ENCODE results near the gene CNNM2.
"Not testable (repeated sequence)": the region's sequence is repeated elsewhere in the genome, so short reads cannot be mapped to it uniquely, and the experiment has no call there.

Gene CNNM2

DNA sequence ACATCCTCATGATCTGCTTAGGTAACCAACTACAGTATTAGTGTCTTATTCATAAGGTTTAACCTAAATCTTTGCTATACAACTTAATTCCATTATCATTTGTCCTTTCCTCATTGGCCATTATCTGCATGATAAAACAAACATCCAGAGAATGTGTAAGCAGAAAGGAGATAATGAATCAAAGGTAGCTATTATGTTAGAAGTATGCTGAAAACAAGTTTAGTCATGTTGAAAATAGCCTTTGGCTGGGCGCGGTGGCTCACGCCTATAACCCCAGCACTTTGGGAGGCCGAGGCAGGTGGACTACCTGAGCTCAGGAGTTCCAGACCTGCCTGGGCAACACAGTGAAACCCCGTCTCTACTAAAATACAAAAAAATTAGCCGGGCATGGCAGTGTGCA, 196.8 kb downstream of the CNNM2 start:
- no peak for DNase-seq (ENCODE audit: insufficient read length, low spot score)
- no peak for FAIRE-seq
- no peak for TF ChIP-seq POLR2A (IDR thresholded peaks at IDR 0.05; ENCODE audit: low read depth, low read length)

DNA sequence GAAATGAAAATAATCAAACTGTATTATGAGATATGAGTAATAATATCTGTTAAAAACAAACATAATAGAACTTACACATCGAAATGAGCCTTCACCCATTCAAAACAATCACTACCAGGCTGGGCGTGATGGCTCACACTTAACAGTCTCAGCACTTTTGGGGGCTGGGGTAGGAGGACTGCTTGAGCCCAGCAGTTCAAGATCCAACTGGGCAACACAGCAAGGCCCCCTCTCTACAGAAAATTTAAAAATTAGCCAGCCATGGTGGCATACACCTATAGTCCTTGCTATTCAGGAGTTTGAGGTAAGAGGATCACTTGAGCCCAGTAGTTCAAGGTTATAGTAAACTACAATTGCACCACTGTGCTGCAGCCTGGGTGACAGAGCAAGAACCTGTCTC, 199.2 kb downstream of the CNNM2 start:
- no peak for TF ChIP-seq POLR2A (IDR thresholded peaks at IDR 0.05; ENCODE audit: low read depth, low read length)
- no peak for FAIRE-seq
- DNase-seq (ENCODE audit: insufficient read length, low spot score), result no peak

DNA sequence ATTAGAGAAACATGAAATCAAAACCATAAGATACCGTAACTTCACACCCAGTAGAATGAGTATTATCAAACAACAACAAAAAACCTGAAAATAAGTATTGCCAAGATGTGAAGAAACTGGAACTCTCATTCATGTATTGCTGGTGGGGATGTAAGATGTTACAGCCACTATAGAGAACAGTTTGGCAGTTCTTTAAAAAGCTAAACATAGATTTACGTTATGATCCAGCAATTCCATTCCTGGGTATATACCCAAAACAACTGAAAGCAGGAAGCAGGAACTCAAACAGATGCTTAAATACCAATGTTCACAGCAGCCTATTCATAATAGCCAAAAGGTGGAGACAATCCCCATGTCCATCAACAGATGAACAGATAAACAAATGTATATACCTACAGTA, 202.5 kb downstream of the CNNM2 start:
- DNase-seq (ENCODE audit: insufficient read length, low spot score) (no peak), FAIRE-seq (no peak)
- no peak for TF ChIP-seq POLR2A (IDR thresholded peaks at IDR 0.05; ENCODE audit: low read depth, low read length)

DNA sequence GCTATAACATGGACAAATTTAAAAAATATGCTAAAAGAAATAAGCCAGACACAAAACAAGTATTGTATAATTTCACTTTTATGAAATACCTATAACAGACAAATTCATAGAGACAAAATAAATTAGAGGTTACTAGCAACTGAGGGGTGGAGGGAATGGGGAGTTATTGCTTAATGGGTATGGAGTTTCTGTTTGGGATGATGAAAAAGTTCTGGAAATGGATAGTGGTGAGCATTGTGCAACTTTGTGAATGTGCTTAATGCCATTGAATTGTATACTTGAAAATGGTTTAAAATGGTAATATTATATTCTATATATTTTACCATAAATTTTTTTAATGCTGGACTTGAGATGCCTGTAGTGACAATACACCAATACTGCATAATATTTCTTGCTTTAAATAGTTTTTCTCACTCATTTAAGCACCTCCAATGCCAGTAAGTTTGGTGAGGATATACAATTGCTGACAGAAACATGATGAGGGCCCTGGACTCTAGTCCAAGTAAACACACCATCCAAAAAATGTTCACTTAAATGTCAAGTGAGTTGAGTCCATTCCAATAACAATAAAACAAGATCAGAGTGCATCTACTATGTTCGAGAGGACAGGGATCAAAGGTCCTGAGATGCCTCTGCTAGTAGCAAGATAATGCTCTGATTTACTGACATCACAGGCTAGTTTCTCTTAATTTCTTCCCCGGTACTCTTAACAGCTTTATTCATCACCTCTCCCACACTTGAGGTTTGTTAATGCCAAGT, 203.1 kb downstream of the CNNM2 start:
- FAIRE-seq (no peak), DNase-seq (ENCODE audit: insufficient read length, low spot score) (no peak)
- TF ChIP-seq POLR2A (IDR thresholded peaks at IDR 0.05; ENCODE audit: low read depth, low read length), result no peak

DNA sequence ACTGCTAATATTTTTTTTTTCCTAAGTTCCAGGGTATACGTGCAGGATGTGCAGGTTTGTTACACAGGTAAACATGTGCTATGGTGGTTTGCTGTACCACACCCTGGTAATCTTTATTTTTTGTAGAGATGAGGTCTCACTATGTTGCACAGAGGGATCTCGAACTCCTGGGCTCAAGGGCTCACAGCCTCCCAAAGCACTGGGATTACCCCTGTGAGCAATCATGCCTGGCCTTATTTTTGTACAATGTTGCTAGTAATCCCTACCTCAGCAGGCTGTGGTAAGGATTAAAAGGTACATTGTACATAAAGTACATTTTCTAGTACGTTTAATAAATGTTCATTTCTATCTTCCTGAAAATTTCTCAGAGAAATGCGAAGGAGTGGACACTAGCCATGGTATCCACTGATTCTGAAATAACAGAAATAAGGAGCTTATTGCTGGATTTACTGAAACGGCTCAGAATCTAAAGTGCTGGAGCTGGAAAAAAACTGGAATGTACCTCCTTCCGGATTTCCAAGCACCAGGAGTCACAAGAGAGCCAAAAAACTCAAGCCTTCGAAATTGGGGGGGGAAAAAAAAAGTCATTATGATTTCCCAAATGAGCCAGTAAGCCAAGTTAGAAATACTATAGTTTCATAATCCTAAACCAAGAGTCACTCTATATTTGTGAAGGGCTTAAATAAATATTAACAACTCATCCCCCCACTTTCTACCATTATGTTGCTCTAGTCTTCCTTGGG, 205.4 kb downstream of the CNNM2 start:
- DNase-seq (ENCODE audit: insufficient read length, low spot score) (no peak), FAIRE-seq (no peak)
- TF ChIP-seq POLR2A (IDR thresholded peaks at IDR 0.05; ENCODE audit: low read depth, low read length), result no peak

DNA sequence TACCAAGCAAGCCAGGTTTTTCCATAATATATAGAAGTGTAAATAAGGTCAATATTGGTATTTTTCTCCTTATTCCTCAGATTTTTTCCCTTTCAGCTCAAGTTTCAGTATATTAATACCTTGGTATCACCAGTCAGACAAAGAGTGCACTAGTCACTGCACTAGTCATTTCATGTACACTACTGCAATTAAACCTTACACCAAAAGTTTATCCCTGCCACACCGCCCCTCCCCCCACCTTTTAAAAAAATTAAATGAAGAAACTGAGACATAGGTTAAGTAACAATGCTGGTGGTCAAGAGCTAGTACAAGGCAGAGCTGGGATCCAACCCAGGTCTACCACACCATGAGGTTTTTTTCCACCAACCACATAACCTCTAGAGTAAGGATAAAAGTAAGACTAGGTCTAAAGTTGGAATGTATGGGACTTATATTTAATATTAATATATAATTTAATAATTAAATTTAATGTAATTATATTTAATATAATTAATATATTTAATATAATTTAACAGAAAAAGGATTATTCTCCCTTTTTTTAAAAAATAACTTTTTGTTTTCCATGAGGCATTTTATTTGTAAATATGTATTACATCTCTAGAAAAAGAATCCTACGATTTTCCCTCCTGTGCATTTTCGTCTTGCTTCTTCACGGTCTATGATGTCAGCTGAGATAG, 206.5 kb downstream of the CNNM2 start:
- TF ChIP-seq POLR2A (IDR thresholded peaks at IDR 0.05; ENCODE audit: low read depth, low read length), result no peak
- DNase-seq (ENCODE audit: insufficient read length, low spot score), result no peak
- FAIRE-seq, result no peak

DNA sequence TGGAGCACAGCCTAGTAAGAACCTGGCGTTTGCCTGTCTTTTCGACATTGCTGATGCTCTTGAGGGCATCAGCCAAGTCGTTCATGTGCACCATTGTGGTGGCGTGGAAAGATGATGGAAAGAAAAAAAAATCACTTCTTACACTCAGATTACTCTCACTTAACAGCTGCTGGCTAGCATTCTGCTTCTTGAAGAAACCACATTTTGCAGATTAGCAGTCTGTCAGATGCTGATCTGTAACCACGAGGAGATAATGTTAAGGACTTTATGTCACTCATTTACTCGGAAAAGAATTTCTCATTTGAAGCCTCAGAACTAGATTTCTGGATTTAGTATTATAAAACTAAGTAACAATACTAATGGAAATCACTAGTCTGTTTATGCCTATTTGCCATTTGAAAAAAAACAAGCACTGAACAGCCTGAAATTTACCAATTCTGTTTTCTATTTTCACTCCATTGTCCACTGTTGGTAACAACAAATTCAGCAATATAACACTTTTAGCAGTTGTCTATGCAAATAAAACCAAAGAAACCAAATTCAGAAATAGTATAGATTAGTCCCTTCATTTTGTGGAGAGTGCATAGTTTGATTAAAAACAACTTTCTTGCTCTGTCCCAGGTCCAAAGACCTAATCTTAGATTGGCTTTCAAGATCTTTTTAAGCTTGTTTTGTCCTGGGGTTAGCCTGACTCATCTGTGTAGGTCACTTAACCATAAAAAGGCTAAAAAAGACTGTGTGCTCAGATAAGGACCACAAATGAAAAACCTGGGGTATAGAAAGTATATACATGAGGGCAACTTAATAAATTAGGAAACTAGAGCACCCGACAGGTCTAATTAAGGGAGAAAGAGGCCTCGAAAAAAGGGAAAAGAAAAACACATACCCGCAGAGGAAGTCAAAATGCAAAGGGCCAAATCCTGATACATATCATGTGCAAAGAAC, 207.5 kb downstream of the CNNM2 start:
- no peak for TF ChIP-seq POLR2A (IDR thresholded peaks at IDR 0.05; ENCODE audit: low read depth, low read length)
- FAIRE-seq (no peak), DNase-seq (ENCODE audit: insufficient read length, low spot score) (no peak)

DNA sequence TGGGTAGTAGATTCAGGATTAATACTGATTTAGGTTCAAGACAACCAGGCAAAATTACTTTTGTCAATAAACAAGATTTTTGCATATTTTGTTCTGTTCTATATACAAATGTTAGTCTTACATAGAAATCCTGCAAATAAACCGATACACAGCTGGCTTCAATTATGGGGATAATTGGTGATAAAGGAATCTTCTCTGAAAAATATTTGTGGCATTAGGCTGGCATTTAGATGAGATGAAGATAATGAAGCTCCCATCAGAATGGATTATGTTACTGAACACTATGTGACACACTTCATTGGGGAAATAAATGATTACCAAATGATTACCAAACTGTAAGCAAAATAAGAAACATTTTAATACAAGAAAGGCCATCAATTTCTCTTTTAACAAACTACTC, 209.1 kb downstream of the CNNM2 start:
- no peak for DNase-seq (ENCODE audit: insufficient read length, low spot score)
- FAIRE-seq, result no peak
- no peak for TF ChIP-seq POLR2A (IDR thresholded peaks at IDR 0.05; ENCODE audit: low read depth, low read length)

DNA sequence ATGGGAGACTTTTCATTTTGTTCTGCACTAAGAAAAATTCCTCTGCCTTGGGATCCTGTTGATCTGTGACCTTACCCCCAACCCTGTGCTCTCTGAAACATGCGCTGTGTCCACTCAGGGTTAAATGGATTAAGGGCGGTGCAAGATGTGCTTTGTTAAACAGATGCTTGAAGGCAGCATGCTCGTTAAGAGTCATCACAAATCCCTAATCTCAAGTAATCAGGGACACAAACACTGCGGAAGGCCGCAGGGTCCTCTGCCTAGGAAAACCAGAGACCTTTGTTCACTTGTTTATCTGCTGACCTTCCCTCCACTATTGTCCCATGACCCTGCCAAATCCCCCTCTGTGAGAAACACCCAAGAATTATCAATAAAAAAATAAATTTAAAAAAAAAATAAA, 212.1 kb downstream of the CNNM2 start:
- FAIRE-seq; DNase-seq (ENCODE audit: insufficient read length, low spot score): not testable (repeated sequence)

DNA sequence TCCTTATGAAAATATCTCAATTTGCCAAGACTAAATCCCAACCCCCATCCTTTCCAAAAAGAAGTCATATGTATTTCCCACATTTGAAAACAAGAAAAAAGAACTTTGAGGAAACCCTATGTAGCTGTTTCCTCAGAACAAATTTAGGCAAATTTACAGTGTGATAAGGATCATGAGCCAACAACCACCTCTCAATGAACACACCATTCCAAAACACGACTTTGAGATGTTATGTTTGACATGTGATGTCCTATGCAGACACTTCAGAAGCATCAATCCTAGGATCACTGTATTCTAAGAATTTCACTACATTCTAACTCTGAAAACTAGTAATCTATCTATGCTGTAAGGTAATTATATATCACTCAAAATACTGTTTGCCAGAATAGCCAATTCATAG, 212.8 kb downstream of the CNNM2 start:
- DNase-seq (ENCODE audit: insufficient read length, low spot score) (no peak), FAIRE-seq (no peak)
- TF ChIP-seq POLR2A (IDR thresholded peaks at IDR 0.05; ENCODE audit: low read depth, low read length), result no peak

DNA sequence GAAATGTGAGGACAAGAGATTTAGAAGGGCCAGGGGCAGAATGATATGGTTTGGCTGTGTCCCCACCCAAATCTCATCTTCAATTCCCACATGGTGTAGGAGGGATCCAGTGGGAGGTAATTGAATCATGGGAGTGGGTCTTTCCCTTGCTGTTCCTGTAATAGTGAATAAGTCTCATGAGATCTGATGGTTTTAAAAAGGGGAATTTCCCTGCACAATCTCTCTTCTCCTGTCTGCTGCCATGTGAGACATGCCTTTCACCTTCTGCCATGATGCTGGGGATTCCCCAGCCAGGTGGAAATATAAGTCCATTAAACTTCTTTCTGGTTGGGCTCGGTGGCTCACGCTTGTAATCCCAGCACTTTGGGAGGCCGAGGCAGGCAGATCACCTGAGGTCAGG, 217.1 kb downstream of the CNNM2 start:
- FAIRE-seq; DNase-seq (ENCODE audit: insufficient read length, low spot score): not testable (repeated sequence)

DNA sequence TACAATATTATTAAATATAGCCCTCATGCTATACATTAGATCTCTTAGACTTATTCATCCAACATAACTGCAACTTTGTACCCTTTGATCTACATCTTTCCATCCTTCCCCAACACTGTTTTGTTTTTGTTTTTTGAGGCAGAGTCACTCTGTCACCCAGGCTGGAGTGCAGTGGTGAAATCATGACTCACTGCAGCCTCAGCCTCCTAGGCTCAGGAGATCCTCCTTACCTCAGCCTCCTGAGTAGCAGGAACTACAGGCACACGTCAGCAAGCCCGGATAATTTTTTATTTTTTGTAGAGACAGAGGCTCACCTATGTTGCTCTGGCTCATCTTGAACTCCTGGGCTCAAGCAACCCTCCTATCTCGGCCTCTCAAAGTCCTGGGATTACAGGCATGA, 221.7 kb downstream of the CNNM2 start:
- DNase-seq (ENCODE audit: insufficient read length, low spot score) (no peak), FAIRE-seq (no peak)
- TF ChIP-seq POLR2A (IDR thresholded peaks at IDR 0.05; ENCODE audit: low read depth, low read length), result no peak
